Large intestine (tissue), 3 donors: ENCODE data around the gene MRPL55. TPM values are rescaled to one million over a fixed set of nuclear protein-coding genes. Genes with fewer than 3 reads are reported as not detected.
"Not testable (repeated sequence)": the region's sequence is repeated elsewhere in the genome, so short reads cannot be mapped to it uniquely, and the experiment has no call there.

Experiments used
- DNase-seq, 2 donors: peaks; one replicate each; pipeline versions ENCODE4 v3.0.0 to v3.0.0-alpha.2; 2013
- H3K27ac ChIP-seq: one replicate; pipeline ENCODE4 v1.5.1; 2013; ENCODE audit warnings: low read length
- H3K27me3 ChIP-seq: 2 replicates; pipeline ENCODE4 v1.6.1; 2013; ENCODE audit warnings: low read length; ENCODE audit not compliant: control insufficient read depth, insufficient read depth
- H3K36me3 ChIP-seq: 2 replicates; pipeline ENCODE4 v1.6.1; 2013; ENCODE audit warnings: low read length; ENCODE audit not compliant: control insufficient read depth, insufficient read depth
- H3K4me1 ChIP-seq: one replicate; pipeline ENCODE4 v1.6.1; 2013; ENCODE audit warnings: low read length; ENCODE audit not compliant: control insufficient read depth, insufficient read depth
- H3K4me3 ChIP-seq: one replicate; pipeline ENCODE4 v1.5.1; 2013; ENCODE audit warnings: low read length
- H3K9me3 ChIP-seq: one replicate; pipeline ENCODE4 v1.6.1; 2013; ENCODE audit warnings: mild to moderate bottlenecking, low read depth, low read length, moderate library complexity; ENCODE audit not compliant: control insufficient read depth
- WGBS: methylation state at CpG from one replicate; pipeline ENCODE4 v1.1.5; 2013; ENCODE audit warnings: low lambda C conversion rate; ENCODE audit not compliant: insufficient coverage; 5-methylcytosine and 5-hydroxymethylcytosine counted together
- polyA plus RNA-seq: library from polyadenylated mRNA; unstranded; fragments of 120-200 nt; gene quantifications from one replicate; pipeline ENCODE4 v1.2.1, GENCODE V29; 2013

Gene MRPL55
- polyA plus RNA-seq, 1 donor = 61.1 TPM

GRCh38 chr1:228120857-228121489 lies 11.9 kb upstream of the MRPL55 start:
- no peak for DNase-seq
- Histone ChIP-seq H3K9me3 (no peaks in the 10 kb centered on the region), H3K36me3 (no peaks in the 10 kb centered on the region), H3K27ac (no peak overlapping the region), H3K27me3 (no peaks in the 10 kb centered on the region), H3K4me1 (peaks cover 30% of the 10 kb centered on the region), H3K4me3 (no peak overlapping the region)
- no CpG with 5 or more reads among the region's 5 CpGs for WGBS

GRCh38 chr1:228120351-228120750 lies 11.3 kb upstream of the MRPL55 start:
- Histone ChIP-seq H3K4me3 (no peak overlapping the region), H3K36me3 (no peaks in the 10 kb centered on the region), H3K27me3 (no peaks in the 10 kb centered on the region), H3K4me1 (peaks cover 28% of the 10 kb centered on the region), H3K9me3 (no peaks in the 10 kb centered on the region), H3K27ac (no peak overlapping the region)
- no peak for DNase-seq
- no CpG with 5 or more reads among the region's 1 CpG for WGBS

- no peak overlapping the region for H3K27ac ChIP-seq
- no peaks in the 10 kb centered on the region for H3K9me3 ChIP-seq
- H3K4me3 ChIP-seq = no peak overlapping the region
- H3K36me3 ChIP-seq = no peaks in the 10 kb centered on the region
- no peak for DNase-seq
- H3K4me1 ChIP-seq = peaks cover 9% of the 10 kb centered on the region
- no peaks in the 10 kb centered on the region for H3K27me3 ChIP-seq
- WGBS = 68% methylated on average over 2 of the region's 2 CpGs
Measured at GRCh38 chr1:228118040-228118439, 8.9 kb upstream of the MRPL55 start.

- Histone ChIP-seq H3K27me3 (no peaks in the 10 kb centered on the region), H3K4me1 (peaks cover 3% of the 10 kb centered on the region), H3K4me3 (no peak overlapping the region), H3K27ac (no peak overlapping the region), H3K9me3 (no peaks in the 10 kb centered on the region), H3K36me3 (no peaks in the 10 kb centered on the region)
- WGBS = 83% methylated on average over 1 of the region's 4 CpGs
- no peak for DNase-seq
Measured at GRCh38 chr1:228117335-228117734, 8.2 kb upstream of the MRPL55 start.

- Histone ChIP-seq H3K9me3 (no peaks in the 10 kb centered on the region), H3K4me1 (peaks cover 13% of the 10 kb centered on the region), H3K27ac (no peak overlapping the region), H3K27me3 (no peaks in the 10 kb centered on the region), H3K36me3 (no peaks in the 10 kb centered on the region), H3K4me3 (no peak overlapping the region)
- WGBS = 100% methylated on average over 2 of the region's 3 CpGs
- no peak for DNase-seq
Measured at GRCh38 chr1:228114827-228115226, 5.7 kb upstream of the MRPL55 start.

GRCh38 chr1:228112617-228113016 lies 3.5 kb upstream of the MRPL55 start:
- no peak overlapping the region for H3K4me3 ChIP-seq
- peaks cover 3% of the 10 kb centered on the region for H3K36me3 ChIP-seq
- no peaks in the 10 kb centered on the region for H3K27me3 ChIP-seq
- WGBS = 100% methylated on average over 1 of the region's 1 CpG
- no peak overlapping the region for H3K27ac ChIP-seq
- no peak for DNase-seq
- H3K4me1 ChIP-seq = peaks cover 20% of the 10 kb centered on the region
- peaks cover 4% of the 10 kb centered on the region for H3K9me3 ChIP-seq

- 97% methylated on average over 5 of the region's 7 CpGs for WGBS
- no peak overlapping the region for H3K27ac ChIP-seq
- H3K27me3 ChIP-seq = no peaks in the 10 kb centered on the region
- H3K36me3 ChIP-seq = peaks cover 7% of the 10 kb centered on the region
- peaks cover 4% of the 10 kb centered on the region for H3K9me3 ChIP-seq
- DNase-seq = no peak
- H3K4me3 ChIP-seq = no peak overlapping the region
- peaks cover 20% of the 10 kb centered on the region for H3K4me1 ChIP-seq
Measured at GRCh38 chr1:228112167-228112566, 3.1 kb upstream of the MRPL55 start.

- 40% methylated on average over 2 of the region's 6 CpGs for WGBS
- not testable (repeated sequence) for H3K9me3 ChIP-seq, H3K27me3 ChIP-seq, H3K4me3 ChIP-seq
- Histone ChIP-seq H3K4me1 (peaks cover 20% of the 10 kb centered on the region), H3K36me3 (peaks cover 12% of the 10 kb centered on the region), H3K27ac (peak overlapping the region; percentile 99)
- DNase-seq = peak; percentile 57 to 71
Measured at GRCh38 chr1:228111315-228111714, 2.2 kb upstream of the MRPL55 start.

GRCh38 chr1:228110556-228110955 lies 1.5 kb upstream of the MRPL55 start:
- no peak overlapping the region for H3K4me3 ChIP-seq
- 67% methylated on average over 2 of the region's 7 CpGs for WGBS
- peaks cover 20% of the 10 kb centered on the region for H3K36me3 ChIP-seq
- peaks cover 20% of the 10 kb centered on the region for H3K4me1 ChIP-seq
- peak overlapping the region; percentile 99 for H3K27ac ChIP-seq
- H3K27me3 ChIP-seq = no peaks in the 10 kb centered on the region
- peak; percentile 49 to 76 for DNase-seq
- peaks cover 4% of the 10 kb centered on the region for H3K9me3 ChIP-seq

- H3K36me3 ChIP-seq = peaks cover 22% of the 10 kb centered on the region
- no CpG with 5 or more reads among the region's 15 CpGs for WGBS
- peaks cover 4% of the 10 kb centered on the region for H3K9me3 ChIP-seq
- peak; percentile 55 to 69 for DNase-seq
- peak overlapping the region; percentile 99 for H3K27ac ChIP-seq
- H3K4me3 ChIP-seq = peak overlapping the region; percentile 68
- H3K27me3 ChIP-seq = no peaks in the 10 kb centered on the region
- H3K4me1 ChIP-seq = peaks cover 20% of the 10 kb centered on the region
Measured at GRCh38 chr1:228109962-228110488, 926 bp upstream of the MRPL55 start.

GRCh38 chr1:228108742-228109072 lies 392 bp downstream of the MRPL55 start:
- H3K4me1 ChIP-seq = peaks cover 24% of the 10 kb centered on the region
- peaks cover 4% of the 10 kb centered on the region for H3K9me3 ChIP-seq
- DNase-seq = no peak
- WGBS = no CpG with 5 or more reads among the region's 8 CpGs
- peak overlapping the region; percentile 68 for H3K4me3 ChIP-seq
- peaks cover 22% of the 10 kb centered on the region for H3K36me3 ChIP-seq
- H3K27ac ChIP-seq = peak overlapping the region; percentile 68
- no peaks in the 10 kb centered on the region for H3K27me3 ChIP-seq
